Activated naive CD4-positive, alpha-beta T cell treated with anti-CD3 and anti-CD28 coated beads for 36 hours (primary cell): ENCODE data around the gene CDX1. TPM values are rescaled to one million over a fixed set of nuclear protein-coding genes. Genes with fewer than 3 reads are reported as not detected.

ENCODE experiments used
- CTCF ChIA-PET: fragments of 350-600 bp; sonication (Branson Sonifier 250); formaldehyde crosslinking; loops from one replicate; lab custom pipeline; 2021; ENCODE audit warnings: antibody characterized with exemption; lab: Charles Lee
- DNase-seq: peaks from one replicate; pipeline ENCODE4 v3.0.0-alpha.2; 2020
- H3K27ac Mint-ChIP-seq: one replicate; pipeline ENCODE4 v1.8.0; 2021; ENCODE audit warnings: mild to moderate bottlenecking, mixed read lengths
- H3K27me3 Mint-ChIP-seq: one replicate; pipeline ENCODE4 v1.8.0; 2021; ENCODE audit warnings: low read depth, mixed read lengths
- H3K36me3 Mint-ChIP-seq: one replicate; pipeline ENCODE4 v1.8.0; 2021; ENCODE audit warnings: low read depth, mixed read lengths
- H3K4me1 Mint-ChIP-seq: one replicate; pipeline ENCODE4 v1.8.0; 2021; ENCODE audit warnings: low read depth, mixed read lengths
- H3K4me3 Mint-ChIP-seq: one replicate; pipeline ENCODE4 v1.8.0; 2021; ENCODE audit warnings: mild to moderate bottlenecking, moderate library complexity, mixed read lengths
- H3K9me3 Mint-ChIP-seq: one replicate; pipeline ENCODE4 v1.8.0; 2021; ENCODE audit warnings: mixed read lengths
- intact Hi-C: fragments of 100-400 bp; cut with micrococcal nuclease; formaldehyde crosslinking; loops from one replicate; pipeline ENCODE4 v1.15.1; 2023
- total RNA-seq, 2 experiments: library from RNA; stranded (reverse); gene quantifications; one replicate each; pipeline ENCODE4 v1.2.3, GENCODE V29; 2021

CDX1 gene
- total RNA-seq, 2 experiments from 2014 or later: not detected

- no peaks in the 10 kb centered on the region for H3K4me1 Mint-ChIP-seq
Observed at GRCh38 chr5:150161242-150162141, 5.1 kb upstream of the CDX1 start.

GRCh38 chr5:150162142-150162513, 4.5 kb upstream of the CDX1 start:
- intact Hi-C loops: no loop called here
- peaks cover 15% of the 10 kb centered on the region for H3K27me3 Mint-ChIP-seq
- no peak overlapping the region for H3K27ac Mint-ChIP-seq
- CTCF ChIA-PET: interaction anchor here (0.6 to 1.7 kb wide), 10 partner anchors 10 to 275 kb away, joined by 3 to 10 read pairs (median 4); no protein-coding TSS in a partner anchor
- H3K4me1 Mint-ChIP-seq: no peaks in the 10 kb centered on the region
- H3K36me3 Mint-ChIP-seq: no peaks in the 10 kb centered on the region
- no peak for DNase-seq
- H3K9me3 Mint-ChIP-seq: no peaks in the 10 kb centered on the region
- H3K4me3 Mint-ChIP-seq: no peak overlapping the region

More at GRCh38 chr5:150161242-150162141, 5.1 kb upstream of the CDX1 start:
- CTCF ChIA-PET: interaction anchor here (0.6 to 1.7 kb wide), 9 partner anchors 10 to 286 kb away, joined by 3 to 9 read pairs (median 4); no protein-coding TSS in a partner anchor
- H3K9me3 Mint-ChIP-seq: no peaks in the 10 kb centered on the region
- H3K4me3 Mint-ChIP-seq: no peak overlapping the region
- peaks cover 17% of the 10 kb centered on the region for H3K27me3 Mint-ChIP-seq
- intact Hi-C loops: loop anchor here (1.0 to 2.0 kb wide), 3 partner anchors 57 to 275 kb away; no protein-coding TSS in a partner anchor
- DNase-seq: peak; percentile 87
- H3K36me3 Mint-ChIP-seq: no peaks in the 10 kb centered on the region
- H3K27ac Mint-ChIP-seq: no peak overlapping the region

GRCh38 chr5:150163035-150163434, 3.5 kb upstream of the CDX1 start:
- Mint-ChIP-seq H3K9me3 (no peaks in the 10 kb centered on the region), H3K27ac (no peak overlapping the region), H3K4me3 (no peak overlapping the region), H3K36me3 (no peaks in the 10 kb centered on the region), H3K4me1 (peaks cover 2% of the 10 kb centered on the region), H3K27me3 (peaks cover 18% of the 10 kb centered on the region)
- intact Hi-C loops: no loop called here
- CTCF ChIA-PET: interaction anchor here (0.8 to 1.7 kb wide), 8 partner anchors 12 to 58 kb away, joined by 3 to 10 read pairs (median 4); no protein-coding TSS in a partner anchor
- no peak for DNase-seq

GRCh38 chr5:150163547-150164059, 3.0 kb upstream of the CDX1 start:
- DNase-seq: no peak
- no peak overlapping the region for H3K27ac Mint-ChIP-seq
- H3K27me3 Mint-ChIP-seq: peaks cover 22% of the 10 kb centered on the region
- intact Hi-C loops: no loop called here
- H3K9me3 Mint-ChIP-seq: no peaks in the 10 kb centered on the region
- no peaks in the 10 kb centered on the region for H3K36me3 Mint-ChIP-seq
- H3K4me3 Mint-ChIP-seq: no peak overlapping the region
- CTCF ChIA-PET: interaction anchor here (0.8 to 1.7 kb wide), 5 partner anchors 11 to 57 kb away, joined by 3 to 10 read pairs (median 6); no protein-coding TSS in a partner anchor
- H3K4me1 Mint-ChIP-seq: peaks cover 2% of the 10 kb centered on the region

GRCh38 chr5:150164211-150164980, 2.2 kb upstream of the CDX1 start:
- no peak overlapping the region for H3K27ac Mint-ChIP-seq
- peaks cover 2% of the 10 kb centered on the region for H3K4me1 Mint-ChIP-seq
- intact Hi-C loops: no loop called here
- no peaks in the 10 kb centered on the region for H3K9me3 Mint-ChIP-seq
- H3K27me3 Mint-ChIP-seq: peaks cover 23% of the 10 kb centered on the region
- no peaks in the 10 kb centered on the region for H3K36me3 Mint-ChIP-seq
- DNase-seq: no peak
- H3K4me3 Mint-ChIP-seq: no peak overlapping the region
- CTCF ChIA-PET: no interaction called here

- no peaks in the 10 kb centered on the region for H3K9me3 Mint-ChIP-seq
- CTCF ChIA-PET: no interaction called here
- H3K4me1 Mint-ChIP-seq: peaks cover 2% of the 10 kb centered on the region
- H3K36me3 Mint-ChIP-seq: no peaks in the 10 kb centered on the region
- intact Hi-C loops: no loop called here
- no peak for DNase-seq
- H3K27ac Mint-ChIP-seq: no peak overlapping the region
- H3K27me3 Mint-ChIP-seq: peaks cover 29% of the 10 kb centered on the region
- no peak overlapping the region for H3K4me3 Mint-ChIP-seq
Observed at GRCh38 chr5:150166037-150166649, 435 bp upstream of the CDX1 start.

GRCh38 chr5:150167512-150167850, 903 bp downstream of the CDX1 start:
- H3K4me3 Mint-ChIP-seq: no peak overlapping the region
- H3K27ac Mint-ChIP-seq: no peak overlapping the region
- no peak for DNase-seq
- H3K36me3 Mint-ChIP-seq: no peaks in the 10 kb centered on the region
- intact Hi-C loops: no loop called here
- H3K27me3 Mint-ChIP-seq: peaks cover 29% of the 10 kb centered on the region
- peaks cover 2% of the 10 kb centered on the region for H3K4me1 Mint-ChIP-seq
- no peaks in the 10 kb centered on the region for H3K9me3 Mint-ChIP-seq
- CTCF ChIA-PET: no interaction called here

GRCh38 chr5:150167908-150168307, 1.3 kb downstream of the CDX1 start:
- no peak for DNase-seq
- Mint-ChIP-seq H3K27me3 (peaks cover 29% of the 10 kb centered on the region), H3K4me1 (peaks cover 2% of the 10 kb centered on the region), H3K27ac (no peak overlapping the region), H3K9me3 (no peaks in the 10 kb centered on the region), H3K4me3 (no peak overlapping the region), H3K36me3 (no peaks in the 10 kb centered on the region)
- intact Hi-C loops: no loop called here
- CTCF ChIA-PET: no interaction called here

GRCh38 chr5:150168864-150169263, 2.3 kb downstream of the CDX1 start:
- H3K9me3 Mint-ChIP-seq: no peaks in the 10 kb centered on the region
- H3K4me3 Mint-ChIP-seq: no peak overlapping the region
- H3K27ac Mint-ChIP-seq: no peak overlapping the region
- CTCF ChIA-PET: no interaction called here
- intact Hi-C loops: no loop called here
- DNase-seq: no peak
- peaks cover 2% of the 10 kb centered on the region for H3K4me1 Mint-ChIP-seq
- peaks cover 29% of the 10 kb centered on the region for H3K27me3 Mint-ChIP-seq
- H3K36me3 Mint-ChIP-seq: no peaks in the 10 kb centered on the region

GRCh38 chr5:150172145-150172544, 5.6 kb downstream of the CDX1 start:
- H3K27ac Mint-ChIP-seq: no peak overlapping the region
- intact Hi-C loops: no loop called here
- CTCF ChIA-PET: interaction anchor here (1.0 to 1.1 kb wide), 3 partner anchors 10 to 46 kb away, joined by 3 read pairs; no protein-coding TSS in a partner anchor
- H3K9me3 Mint-ChIP-seq: no peaks in the 10 kb centered on the region
- DNase-seq: no peak
- no peaks in the 10 kb centered on the region for H3K36me3 Mint-ChIP-seq
- H3K4me3 Mint-ChIP-seq: no peak overlapping the region
- peaks cover 2% of the 10 kb centered on the region for H3K4me1 Mint-ChIP-seq
- peaks cover 22% of the 10 kb centered on the region for H3K27me3 Mint-ChIP-seq

GRCh38 chr5:150172556-150172955, 6.0 kb downstream of the CDX1 start:
- CTCF ChIA-PET: interaction anchor here (1.0 to 1.1 kb wide), 2 partner anchors 12 to 46 kb away, joined by 3 read pairs; no protein-coding TSS in a partner anchor
- H3K27me3 Mint-ChIP-seq: peaks cover 18% of the 10 kb centered on the region
- intact Hi-C loops: no loop called here

GRCh38 chr5:150173161-150173560, 6.6 kb downstream of the CDX1 start:
- intact Hi-C loops: no loop called here
- no peak for DNase-seq
- Mint-ChIP-seq H3K9me3 (no peaks in the 10 kb centered on the region), H3K36me3 (no peaks in the 10 kb centered on the region), H3K27me3 (peaks cover 13% of the 10 kb centered on the region), H3K4me1 (no peaks in the 10 kb centered on the region), H3K4me3 (no peak overlapping the region), H3K27ac (no peak overlapping the region)
- CTCF ChIA-PET: interaction anchor here (1.1 kb wide), 1 partner anchor 13 kb away, joined by 3 read pairs; no protein-coding TSS in a partner anchor

More at GRCh38 chr5:150172556-150172955, 6.0 kb downstream of the CDX1 start:
- H3K4me1 Mint-ChIP-seq: peaks cover under 1% of the 10 kb centered on the region
- no peaks in the 10 kb centered on the region for H3K9me3 Mint-ChIP-seq
- H3K36me3 Mint-ChIP-seq: no peaks in the 10 kb centered on the region
- no peak overlapping the region for H3K4me3 Mint-ChIP-seq
- H3K27ac Mint-ChIP-seq: no peak overlapping the region
- no peak for DNase-seq
